HepG2 (cell line): ENCODE measurements around the gene SEMA7A. TPM values are rescaled to one million over a fixed set of nuclear protein-coding genes. Genes with fewer than 3 reads are reported as not detected.

Source experiments
- ATAC-seq: fragments of 200-7000 bp; cut with Tn5 transposase; 3 replicates; pipeline ENCODE4 v1.9.1; 2020; ENCODE audit warnings: mild to moderate bottlenecking, moderate library complexity
- BruUV-seq: library from RNA; stranded (reverse); fragments of 400-500 nt; replicated peaks from 2 replicates; lab custom pipeline; 2021; lab: Mats Ljungman, UMichigan
- CTCF ChIA-PET: fragments of 300-600 bp; formaldehyde crosslinking; extraction: SDS; loops from one replicate; lab custom pipeline; 2021; ENCODE audit warnings: low total read pairs, inconsistent platforms, low intra/inter-chr PET ratio; lab: Yijun Ruan, JAX
- POLR2A ChIA-PET: fragments of 350-600 bp; sonication (Branson Sonifier 250); formaldehyde crosslinking; loops from one replicate; lab custom pipeline; 2020; ENCODE audit warnings: antibody characterized with exemption, inconsistent platforms; lab: Yijun Ruan, JAX
- DNase-seq: peaks from one replicate; pipeline ENCODE4 v3.0.0-alpha.2; 2015; ENCODE audit warnings: low spot score
- FAIRE-seq: peaks from 3 replicates; lab custom pipeline; 2011; peaks lifted over from hg19 to GRCh38; lab: Jason Lieb, UNC
- H2AFZ ChIP-seq: one replicate; pipeline ENCODE4 v1.6.1; 2011; ENCODE audit warnings: low read length, inconsistent platforms
- H3K27ac ChIP-seq: fragments of 300-600 bp; 3 replicates; pipeline ENCODE4 v1.8.0; 2011; ENCODE audit warnings: mixed run types, mild to moderate bottlenecking, mixed read lengths, low read length, inconsistent platforms; ENCODE audit not compliant: insufficient read depth; ENCODE audit errors: extremely low read length
- H3K27me3 ChIP-seq, 2 experiments: fragments of 200-600 bp in 1 of 2; 2 replicates in 1 of 2; 3 replicates in 1 of 2; pipeline versions ENCODE4 v1.6.0 to v1.8.0; 2011; ENCODE audit warnings: low read length in 2 of 2, mild to moderate bottlenecking in 2 of 2, moderate library complexity in 2 of 2, inconsistent platforms in 1 of 2; ENCODE audit not compliant: insufficient read depth in 2 of 2, control insufficient read depth in 1 of 2
- H3K36me3 ChIP-seq, 2 experiments: fragments of 200-600 bp in 1 of 2; replicated peaks in 1 of 2; 2 replicates in 1 of 2; 3 replicates in 1 of 2; pipeline versions ENCODE4 v1.5.1 to v1.8.0; 2011; ENCODE audit warnings: low read length in 2 of 2, inconsistent platforms in 1 of 2; ENCODE audit not compliant: insufficient read depth in 2 of 2, control insufficient read depth in 1 of 2
- H3K4me1 ChIP-seq: 2 replicates; pipeline ENCODE4 v1.5.1; 2012; ENCODE audit warnings: low read length, inconsistent platforms; ENCODE audit not compliant: insufficient read depth
- H3K4me2 ChIP-seq: 2 replicates; pipeline ENCODE4 v1.6.0; 2011; ENCODE audit warnings: low read depth, low read length, inconsistent platforms
- H3K4me3 ChIP-seq, 3 experiments: fragments of 200-600 bp in 1 of 3; sonication (generic), shearing (Covaris generic) in 1 of 3; replicated peaks in 1 of 3; 2 replicates each; pipeline ENCODE4 v1.5.1; 2011 to 2016; ENCODE audit warnings: low read length in 3 of 3, inconsistent platforms in 2 of 3, low read depth in 2 of 3, mild to moderate bottlenecking in 2 of 3, control low read depth in 1 of 3, mixed read lengths in 1 of 3; ENCODE audit not compliant: insufficient read depth in 1 of 3
- H3K79me2 ChIP-seq: one replicate; pipeline ENCODE4 v1.6.1; 2011; ENCODE audit warnings: low read length, inconsistent platforms; ENCODE audit not compliant: insufficient read depth
- H3K9ac ChIP-seq: 2 replicates; pipeline ENCODE4 v1.6.0; 2011; ENCODE audit warnings: mild to moderate bottlenecking, low read depth, low read length, inconsistent platforms; ENCODE audit not compliant: insufficient read depth
- H3K9me3 ChIP-seq: 2 replicates; pipeline ENCODE4 v1.5.1; 2012; ENCODE audit warnings: mild to moderate bottlenecking, low read length
- H4K20me1 ChIP-seq: 2 replicates; pipeline ENCODE4 v1.6.0; 2011; ENCODE audit warnings: inconsistent platforms, mild to moderate bottlenecking, low read length, moderate library complexity; ENCODE audit not compliant: insufficient read depth
- CBFB ChIP-seq: sonication (generic); formaldehyde crosslinking; IDR thresholded peaks from 2 replicates; pipeline ENCODE4 v1.4.0; 2020; ENCODE audit warnings: missing genetic modification reagents
- CEBPB ChIP-seq: IDR thresholded peaks from 2 replicates; pipeline ENCODE4 v1.6.1; 2011; ENCODE audit warnings: low read depth, low read length, improper control_type of control experiment, borderline replicate concordance
- MEF2D ChIP-seq: sonication (generic); formaldehyde crosslinking; IDR thresholded peaks from 2 replicates; pipeline ENCODE4 v1.5.1; 2020; ENCODE audit warnings: mild to moderate bottlenecking, missing genetic modification reagents
- NFATC3 ChIP-seq: sonication (generic); formaldehyde crosslinking; IDR thresholded peaks from 2 replicates; pipeline ENCODE4 v1.5.1; 2020; ENCODE audit warnings: mild to moderate bottlenecking, missing genetic modification reagents
- SAFB2 ChIP-seq: sonication (generic); formaldehyde crosslinking; IDR thresholded peaks from 2 replicates; pipeline ENCODE4 v1.5.1; 2020; ENCODE audit warnings: missing genetic modification reagents, low read depth, mild to moderate bottlenecking, borderline replicate concordance
- SNRNP70 ChIP-seq: fragments of 200-400 bp; formaldehyde crosslinking; IDR thresholded peaks from 2 replicates; pipeline ENCODE4 v1.6.1; 2017; ENCODE audit warnings: mild to moderate bottlenecking, low read depth, low read length, moderate library complexity
- ZNF451 ChIP-seq: sonication (generic); formaldehyde crosslinking; IDR thresholded peaks from 2 replicates; pipeline ENCODE4 v1.5.0; 2020; ENCODE audit warnings: mild to moderate bottlenecking, missing genetic modification reagents
- ZNF775 ChIP-seq: sonication (generic); formaldehyde crosslinking; IDR thresholded peaks from 2 replicates; pipeline ENCODE4 v1.4.0; 2020; ENCODE audit warnings: missing genetic modification reagents, mild to moderate bottlenecking, moderate library complexity, borderline replicate concordance
- WGBS: methylation state at CpG from one replicate; pipeline ENCODE4 v1.1.6; 2017; ENCODE audit warnings: low lambda C conversion rate; 5-methylcytosine and 5-hydroxymethylcytosine counted together
- in situ Hi-C: cut with HindIII; loops from 2 replicates; pipeline ENCODE4 v1.10.0; 2017; ENCODE audit warnings: low pct_unique_long_range_greater_than_20kb; ENCODE audit not compliant: extremely low pct_ligation_motif_present
- intact Hi-C: fragments of 100-400 bp; cut with micrococcal nuclease; formaldehyde crosslinking; loops from one replicate; pipeline ENCODE4 v1.10.0; 2022; ENCODE audit not compliant: unreplicated experiment
- polyA plus RNA-seq, 8 experiments: library from polyadenylated mRNA; depleted of rRNA in 3 of 8; stranded (reverse) in 7 of 8; unstranded in 1 of 8; fragments of >200 nt; fragmentation: Illumina TruSeq in 4 of 8; extraction: Trizol in 4 of 8; gene quantifications; 2 replicates each; pipeline versions ENCODE4 v1.2.1 to v1.2.3, GENCODE V29; 2011 to 2016; ENCODE audit warnings: low read depth in 4 of 8, missing spikeins in 1 of 8, mixed read lengths in 1 of 8; ENCODE audit not compliant: insufficient read depth in 1 of 8
- total RNA-seq, 5 experiments: library from RNA; depleted of rRNA; stranded (reverse); fragments of >200 nt; fragmentation: Illumina TruSeq; extraction: Trizol; gene quantifications; 2 replicates each; pipeline ENCODE4 v1.2.3, GENCODE V29; 2016; ENCODE audit warnings: low read depth in 1 of 5

Gene SEMA7A
- total and polyA plus RNA-seq, 2 of the 13 experiments (the other 11 are each of a cell fraction or from before 2014, with no cell fraction given), result 9.0 to 15.8 TPM

DNA sequence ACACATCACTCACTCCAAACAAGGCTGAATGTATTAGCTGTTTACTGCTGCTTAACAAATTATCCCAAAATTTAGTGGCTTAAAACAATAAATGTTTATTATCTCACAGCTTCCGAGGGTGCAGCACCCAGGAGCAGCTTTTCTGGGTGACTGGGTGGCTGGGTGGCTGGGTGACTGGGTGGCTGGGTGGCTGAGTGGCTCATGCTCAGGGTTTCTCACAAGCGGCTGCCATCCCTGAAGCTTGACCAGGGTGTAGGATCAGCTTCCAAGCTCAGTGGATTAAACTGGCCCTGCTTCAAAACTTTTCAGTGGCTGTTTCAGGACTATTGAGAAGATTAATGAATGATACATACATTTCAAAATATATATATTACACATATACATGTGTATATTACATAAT is 64.0 kb downstream of the SEMA7A start:
- BruUV-seq, result no TSS peak
- TF ChIP-seq ZNF451 (CRISPR knock-in tag), result no peak
- TF ChIP-seq MEF2D, result no peak
- no peak for TF ChIP-seq CBFB (CRISPR knock-in tag)
- no peak for TF ChIP-seq ZNF775 (CRISPR knock-in tag)
- no peak for TF ChIP-seq SNRNP70
- no peak for ATAC-seq
- Histone ChIP-seq H3K36me3 (no peaks in the 10 kb centered on the region), H4K20me1 (no peaks in the 10 kb centered on the region), H3K27me3 (peaks cover 3 to 19% of the 10 kb centered on the region in 2 experiments; a peak in 4 of 5 replicates), H2AFZ (no peak overlapping the region), H3K4me1 (peaks cover 34% of the 10 kb centered on the region), H3K9me3 (no peaks in the 10 kb centered on the region), H3K4me3 (no peak overlapping the region), H3K79me2 (no peaks in the 10 kb centered on the region), H3K4me2 (no peak overlapping the region), H3K9ac (no peak overlapping the region), H3K27ac (no peak overlapping the region)
- DNase-seq, result no peak
- in situ Hi-C loops (loop anchor here (5.0 kb wide), 2 partner anchors 253 to 398 kb away; no protein-coding TSS in a partner anchor), intact Hi-C loops (loop anchor here (5.0 kb wide), 1 partner anchor 248 kb away; the partner anchor contains the start of gene CLK3)
- ChIA-PET POLR2A (no interaction called here), CTCF (no interaction called here)
- 46% methylated on average over 2 of the region's 2 CpGs for WGBS
- no peak for FAIRE-seq

GRCh38 chr15:74369084-74369745 is 64.5 kb downstream of the SEMA7A start:
- FAIRE-seq (no peak), ATAC-seq (no peak), DNase-seq (no peak)
- no peak overlapping the region for H3K4me3 ChIP-seq
- ChIA-PET POLR2A (interaction anchor here (1.1 kb wide), 1 partner anchor 72 kb away, joined by 3 read pairs; no protein-coding TSS in a partner anchor), CTCF (no interaction called here)
- no peak overlapping the region for H3K9ac ChIP-seq
- intact Hi-C loops, result no loop called here
- in situ Hi-C loops, result no loop called here
- no peak overlapping the region for H3K27ac ChIP-seq
- no peak overlapping the region for H2AFZ ChIP-seq
- H3K4me1 ChIP-seq, result peaks cover 35% of the 10 kb centered on the region
- H3K9me3 ChIP-seq, result no peaks in the 10 kb centered on the region
- BruUV-seq, result no TSS peak
- WGBS, result 48% methylated on average over 8 of the region's 10 CpGs
- H3K79me2 ChIP-seq, result no peaks in the 10 kb centered on the region
- no peak overlapping the region for H3K4me2 ChIP-seq
- peaks cover 3 to 23% of the 10 kb centered on the region in 2 experiments; a peak in 4 of 5 replicates for H3K27me3 ChIP-seq
- no peaks in the 10 kb centered on the region for H4K20me1 ChIP-seq
- H3K36me3 ChIP-seq, result no peaks in the 10 kb centered on the region
- TF ChIP-seq CEBPB (peak; percentile 11; the same call in 1 of the 2 replicates), NFATC3 (CRISPR knock-in tag) (no peak), SAFB2 (no peak)
